ENCODE measurements around the gene CLNK.

- TF ChIP-seq POLR2A (IDR thresholded peaks at IDR 0.05): no peak
- TF ChIP-seq, protein P1, sequence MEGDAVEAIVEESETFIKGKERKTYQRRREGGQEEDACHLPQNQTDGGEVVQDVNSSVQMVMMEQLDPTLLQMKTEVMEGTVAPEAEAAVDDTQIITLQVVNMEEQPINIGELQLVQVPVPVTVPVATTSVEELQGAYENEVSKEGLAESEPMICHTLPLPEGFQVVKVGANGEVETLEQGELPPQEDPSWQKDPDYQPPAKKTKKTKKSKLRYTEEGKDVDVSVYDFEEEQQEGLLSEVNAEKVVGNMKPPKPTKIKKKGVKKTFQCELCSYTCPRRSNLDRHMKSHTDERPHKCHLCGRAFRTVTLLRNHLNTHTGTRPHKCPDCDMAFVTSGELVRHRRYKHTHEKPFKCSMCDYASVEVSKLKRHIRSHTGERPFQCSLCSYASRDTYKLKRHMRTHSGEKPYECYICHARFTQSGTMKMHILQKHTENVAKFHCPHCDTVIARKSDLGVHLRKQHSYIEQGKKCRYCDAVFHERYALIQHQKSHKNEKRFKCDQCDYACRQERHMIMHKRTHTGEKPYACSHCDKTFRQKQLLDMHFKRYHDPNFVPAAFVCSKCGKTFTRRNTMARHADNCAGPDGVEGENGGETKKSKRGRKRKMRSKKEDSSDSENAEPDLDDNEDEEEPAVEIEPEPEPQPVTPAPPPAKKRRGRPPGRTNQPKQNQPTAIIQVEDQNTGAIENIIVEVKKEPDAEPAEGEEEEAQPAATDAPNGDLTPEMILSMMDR (IDR thresholded peaks at IDR 0.05): no peak
- no peak for TF ChIP-seq POLR2AphosphoS5 (IDR thresholded peaks at IDR 0.05)
- no peak for TF ChIP-seq EP300 (IDR thresholded peaks at IDR 0.05)
Measured at GRCh38 chr4:10506077-10506476, 178.5 kb downstream of the CLNK start.
